Keratinocyte (primary cell): ENCODE data around the gene ELL.

Source experiments
- CTCF ChIP-seq, 3 experiments: IDR thresholded peaks in 1 of 3; conservative IDR thresholded peaks in 1 of 3; optimal IDR thresholded peaks in 1 of 3; 2 replicates in 2 of 3; 3 replicates in 1 of 3; pipeline versions ENCODE3 to v1.5.1; 2011; ENCODE audit warnings: low read length in 3 of 3, mild to moderate bottlenecking in 3 of 3, moderate library complexity in 2 of 3, control low read depth in 1 of 3, inconsistent platforms in 1 of 3; ENCODE audit not compliant: insufficient read depth in 2 of 3; ENCODE audit errors: extremely low read depth in 1 of 3
- EZH2 ChIP-seq: IDR thresholded peaks from one replicate; pipeline ENCODE4 v1.6.1; 2012; ENCODE audit warnings: inconsistent platforms, mild to moderate bottlenecking, low read length, moderate library complexity

GRCh38 chr19:18478545-18479311 is 43.1 kb downstream of the ELL start:
- TF ChIP-seq EZH2 (no peak), CTCF (optimal IDR thresholded peaks at IDR 0.05 in 1 of 3, IDR thresholded peaks at IDR 0.05 in 1 of 3, conservative IDR thresholded peaks at IDR 0.05 in 1 of 3; ENCODE audit: extremely low read depth in 1 of 3, insufficient read depth in 2 of 3, low read length in 3 of 3) (no peak)
